NCI-H2029 treated with DMSO at 0.1 percent for 48 hours (cell line): ENCODE measurements around the gene C10orf120.

Experiments
- DNase-seq: peaks from one replicate; lab custom pipeline; 2025; lab: John Stamatoyannopoulos, UW

Gene C10orf120

GRCh38 chr10:122660696-122661095 is 39.0 kb downstream of the C10orf120 start:
- no peak for DNase-seq

GRCh38 chr10:122659651-122660050 is 40.0 kb downstream of the C10orf120 start:
- no peak for DNase-seq

- DNase-seq = no peak
Measured at GRCh38 chr10:122659126-122659525, 40.5 kb downstream of the C10orf120 start.

DNA sequence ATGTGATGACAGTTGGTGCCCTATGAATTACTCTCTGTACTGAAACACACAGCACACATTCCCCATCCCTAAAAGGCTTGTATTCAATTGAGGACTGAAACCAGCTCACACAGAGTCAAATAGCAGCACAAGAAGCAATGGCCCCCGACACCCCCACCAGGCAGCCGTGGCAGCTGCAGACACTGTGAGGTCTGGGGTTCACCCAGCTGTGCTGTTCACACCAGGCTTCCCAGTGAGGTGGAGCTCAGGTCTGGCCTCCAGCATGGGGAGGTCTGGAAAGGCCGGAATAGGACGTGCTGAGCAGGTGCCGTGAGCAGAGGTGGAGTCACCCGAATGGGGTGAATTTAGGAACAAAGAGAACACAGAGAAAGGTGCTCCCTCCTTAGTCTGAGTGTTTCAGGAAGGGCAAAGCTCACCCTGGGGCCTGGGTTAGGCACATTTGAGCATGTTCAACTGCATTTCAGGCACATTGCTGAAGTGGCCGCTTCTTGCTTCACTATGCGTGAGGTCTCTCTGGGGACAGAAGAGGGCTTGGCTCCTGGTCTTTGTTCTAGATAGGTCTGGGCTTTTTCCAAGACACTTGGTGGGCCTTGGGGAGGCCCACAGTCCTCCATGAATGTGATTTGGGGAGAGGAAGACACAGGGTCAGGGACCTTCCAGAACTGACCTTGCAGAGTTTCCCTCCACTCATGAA is 41.1 kb downstream of the C10orf120 start:
- DNase-seq = no peak

DNA sequence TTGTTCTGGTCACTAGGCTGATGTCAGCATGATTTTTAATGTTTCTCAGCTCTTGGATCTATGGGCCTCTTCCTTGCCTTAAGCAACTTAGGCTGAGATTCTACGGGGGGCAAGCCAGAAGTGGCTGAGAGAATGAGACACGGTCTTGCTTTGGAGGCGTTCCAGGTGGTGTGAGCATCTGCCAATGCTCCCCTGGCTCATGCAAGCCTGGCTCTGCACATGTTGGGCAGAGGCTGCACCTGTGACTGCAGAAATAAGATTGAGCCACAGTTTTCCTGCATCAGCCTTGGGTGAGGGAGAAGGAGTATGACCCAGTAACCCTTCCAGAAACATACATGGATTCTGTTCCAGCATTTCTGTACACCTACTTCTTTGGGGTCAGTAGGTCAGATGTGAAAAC is 41.9 kb downstream of the C10orf120 start:
- DNase-seq = no peak

GRCh38 chr10:122657255-122657654 is 42.4 kb downstream of the C10orf120 start:
- DNase-seq = no peak

- DNase-seq = no peak
Measured at GRCh38 chr10:122656741-122657140, 42.9 kb downstream of the C10orf120 start.

- DNase-seq = no peak
Measured at GRCh38 chr10:122656308-122656705, 43.3 kb downstream of the C10orf120 start.

DNA sequence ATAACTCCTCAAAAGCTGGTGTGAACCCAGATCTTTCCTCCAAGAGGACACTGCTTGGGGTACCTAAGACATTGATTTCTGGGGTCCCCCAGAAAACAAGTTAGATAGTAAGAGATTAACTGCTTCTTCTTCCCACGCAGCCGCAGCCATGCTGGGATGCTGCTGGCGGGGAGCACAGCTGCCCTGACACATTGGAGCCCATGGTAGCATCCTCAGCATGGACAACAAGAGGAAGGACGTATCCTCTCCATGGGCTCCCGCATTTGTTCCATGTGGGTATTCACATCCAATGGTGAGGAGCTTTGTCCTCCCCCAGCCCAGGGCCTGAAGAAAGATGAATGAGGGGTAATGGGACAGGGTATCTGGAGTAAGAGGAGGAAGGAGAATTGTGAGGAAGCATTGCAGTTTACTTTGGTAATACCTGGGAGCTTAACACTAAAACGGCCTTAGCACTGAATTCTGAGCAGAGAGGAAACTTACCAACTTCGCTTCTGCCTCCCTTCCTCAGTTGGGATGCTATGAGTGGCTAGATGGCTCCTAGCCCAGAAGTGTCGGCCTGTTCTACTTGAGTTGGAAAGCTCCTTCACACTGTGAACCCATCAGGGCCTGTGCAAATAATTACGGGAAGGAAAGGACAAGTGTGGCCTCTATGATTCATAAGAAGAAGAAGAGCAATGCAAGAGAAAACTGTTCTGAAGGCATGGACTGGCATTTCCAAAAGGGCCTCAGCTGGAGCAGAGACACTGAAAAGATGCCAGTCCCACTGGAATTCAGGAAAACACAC is 43.9 kb downstream of the C10orf120 start:
- no peak for DNase-seq

- no peak for DNase-seq
Measured at GRCh38 chr10:122650331-122650730, 49.3 kb downstream of the C10orf120 start.

DNA sequence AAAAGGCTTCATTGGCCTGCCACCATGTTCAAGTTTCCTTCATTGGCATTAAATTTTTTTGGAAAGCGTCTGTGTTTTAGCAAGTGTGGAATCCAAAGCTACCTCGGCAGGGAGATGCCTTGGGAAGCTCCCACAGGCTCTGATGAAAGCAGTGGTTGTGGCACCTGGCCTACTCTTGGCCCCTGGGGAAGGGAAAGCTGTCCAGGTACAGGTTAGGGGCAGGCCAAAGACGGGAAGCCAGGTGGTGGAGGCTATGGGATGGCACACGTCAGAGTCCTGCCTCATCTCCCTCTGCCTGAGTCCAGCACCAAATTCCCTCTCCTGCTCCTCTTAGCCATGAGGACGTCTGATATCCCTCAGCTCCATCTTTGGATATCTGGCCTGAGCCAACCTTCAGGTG is 49.7 kb downstream of the C10orf120 start:
- DNase-seq = no peak

DNA sequence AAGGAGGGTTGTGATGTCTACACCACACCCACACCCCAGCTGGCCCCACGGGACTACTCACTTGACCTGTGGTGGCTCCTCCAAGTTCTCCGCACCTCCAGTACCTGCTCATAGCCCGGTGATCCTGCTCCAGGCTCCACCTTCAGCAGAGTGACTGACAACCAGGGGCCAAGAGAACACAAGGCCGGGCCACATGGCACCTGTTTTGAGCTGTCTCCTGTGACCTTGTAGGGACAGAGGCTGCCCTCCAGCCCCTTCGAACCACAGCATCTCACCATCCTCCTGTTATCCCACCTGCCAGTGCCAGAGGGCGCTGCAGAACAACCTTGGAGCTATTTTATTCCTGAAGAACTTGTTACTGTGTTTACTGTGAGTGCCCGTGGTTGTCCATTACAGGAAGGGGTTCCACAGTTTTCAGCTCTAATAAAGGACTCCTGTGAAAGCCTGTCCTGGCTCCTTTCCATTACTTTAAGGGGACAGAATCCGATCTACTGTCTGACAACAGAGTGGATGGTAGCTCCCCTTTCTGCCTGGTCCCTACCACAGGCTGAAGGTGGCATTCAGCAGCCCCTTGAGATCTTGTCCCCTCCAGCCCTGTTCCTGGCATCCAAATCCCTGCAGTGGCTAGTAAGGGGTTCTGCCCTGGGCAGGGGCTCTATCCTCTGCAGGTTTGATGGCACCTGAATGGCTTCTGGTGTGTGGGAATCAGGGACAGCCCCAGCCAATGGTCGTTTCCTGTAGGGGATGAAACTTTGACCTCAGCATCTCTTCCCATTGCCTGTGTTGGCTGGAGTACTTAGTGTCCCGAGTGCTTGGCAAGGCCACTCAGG is 50.8 kb downstream of the C10orf120 start:
- no peak for DNase-seq
